ENCODE results near the gene GALNT10. TPM values are rescaled to one million over a fixed set of nuclear protein-coding genes. Genes with fewer than 3 reads are reported as not detected.

Gene GALNT10
- total and polyA plus RNA-seq, 2 of the 8 experiments (the other 6 are each of a cell fraction or from before 2014, with no cell fraction given), result 4.6 to 15.5 TPM

GRCh38 chr5:154288145-154288544 lies 97.6 kb downstream of the GALNT10 start:
- no peak overlapping the region for H3K4ac ChIP-seq (replicated peaks; ENCODE audit: insufficient read length, low read depth, low read length)
- H4K91ac ChIP-seq (replicated peaks; ENCODE audit: insufficient read length, low read length), result no peak overlapping the region
- H3K9me3 ChIP-seq (ENCODE audit: insufficient read depth in 2 of 2, low read depth in 1 of 2, low read length in 1 of 2), result no peaks in the 10 kb centered on the region
- no peak overlapping the region for H2BK120ac ChIP-seq (replicated peaks; ENCODE audit: low read depth, low read length)
- DNase-seq (ENCODE audit: low read depth in 1 of 2, low spot score in 2 of 2), result no peak
- H4K20me1 ChIP-seq (replicated peaks in 1 of 2; ENCODE audit: control insufficient read depth in 1 of 2, insufficient read depth in 2 of 2, low read length in 2 of 2), result no peaks in the 10 kb centered on the region
- no peak overlapping the region for H3K4me3 ChIP-seq (ENCODE audit: extremely low read depth in 1 of 4, insufficient read depth in 2 of 4, low read depth in 3 of 4, low read length in 4 of 4)
- no peaks in the 10 kb centered on the region for H3K23me2 ChIP-seq (ENCODE audit: low read depth, low read length)
- no peaks in the 10 kb centered on the region for H3K36me3 ChIP-seq (ENCODE audit: control insufficient read depth in 2 of 4, insufficient read depth in 4 of 4, low read length in 3 of 4)
- FAIRE-seq, result no peak
- peak overlapping the region; percentile 91 for H2BK12ac ChIP-seq (ENCODE audit: low read depth, low read length)
- H2AFZ ChIP-seq (ENCODE audit: low read length), result no peak overlapping the region
- no peak overlapping the region for H4K8ac ChIP-seq (ENCODE audit: extremely low read depth, insufficient read depth, low read length)
- H2AK5ac ChIP-seq (ENCODE audit: low read depth, low read length), result no peak overlapping the region
- no peak overlapping the region for H3K23ac ChIP-seq (ENCODE audit: insufficient read length)
- ChIA-PET POLR2A (ENCODE audit: partially characterized antibody) (interaction anchor here (1.1 kb wide), 1 partner anchor 121 kb away, joined by 3 read pairs; no protein-coding TSS in a partner anchor), CTCF (ENCODE audit: partially characterized antibody) (interaction anchor here (0.9 kb wide), 1 partner anchor 229 kb away, joined by 3 read pairs; no protein-coding TSS in a partner anchor)
- no peak overlapping the region for H2BK15ac ChIP-seq (ENCODE audit: low read length)
- no peak overlapping the region; the same call in 1 of the 2 replicates for H2BK5ac ChIP-seq (ENCODE audit: low read depth, low read length)
- no peaks in the 10 kb centered on the region for H3K79me2 ChIP-seq (ENCODE audit: control insufficient read depth in 1 of 2, insufficient read depth in 2 of 2, low read length in 2 of 2)
- H3K4me2 ChIP-seq (ENCODE audit: insufficient read depth in 1 of 2, low read depth in 2 of 2, low read length in 2 of 2), result peak overlapping the region in 1 of 2 experiments; percentile 10; a peak in 1 of 4 replicates
- no peak overlapping the region for H2BK20ac ChIP-seq (ENCODE audit: low read length)
- H3K18ac ChIP-seq (ENCODE audit: extremely low read depth, low read length), result no peak overlapping the region
- no peaks in the 10 kb centered on the region for H3K79me1 ChIP-seq (ENCODE audit: low read depth, low read length)
- no peak overlapping the region for H4K5ac ChIP-seq (ENCODE audit: insufficient read length, low read depth, low read length)
- H3K27ac ChIP-seq (ENCODE audit: low read depth, low read length), result no peak overlapping the region
- H3K14ac ChIP-seq (ENCODE audit: insufficient read length), result no peak overlapping the region
- H3K4me1 ChIP-seq (replicated peaks in 1 of 4; ENCODE audit: control insufficient read depth in 3 of 4, insufficient read depth in 4 of 4, low read length in 3 of 4), result peaks cover 5 to 14% (median 12%) of the 10 kb centered on the region in 4 experiments; a peak in 6 of 7 replicates
- TF ChIP-seq POU5F1 (IDR thresholded peaks at IDR 0.05; ENCODE audit: low read depth, low read length) (no peak), RNF2 (IDR thresholded peaks at IDR 0.05; ENCODE audit: borderline replicate concordance, low read depth, low read length, missing control alignments, poor library complexity, severe bottlenecking) (no peak), SP4 (IDR thresholded peaks at IDR 0.05; ENCODE audit: low read length) (no peak), CHD2 (IDR thresholded peaks at IDR 0.05; ENCODE audit: low read length) (no peak), GABPA (IDR thresholded peaks at IDR 0.05; ENCODE audit: borderline replicate concordance, insufficient read depth, low read length) (no peak), NRF1 (IDR thresholded peaks at IDR 0.05; ENCODE audit: low read depth, low read length) (no peak), PHF8 (conservative IDR thresholded peaks at IDR 0.05; ENCODE audit: low read depth, low read length) (no peak), KDM5A (IDR thresholded peaks at IDR 0.05; ENCODE audit: low read length) (no peak)
- H3K27me3 ChIP-seq (replicated peaks in 1 of 4; ENCODE audit: control insufficient read depth in 3 of 4, extremely low read depth in 1 of 4, insufficient read depth in 3 of 4, low read length in 3 of 4), result no peaks in the 10 kb centered on the region
- H3K9ac ChIP-seq (replicated peaks in 1 of 4; ENCODE audit: extremely low read depth in 1 of 4, low read depth in 3 of 4, low read length in 3 of 4), result no peak overlapping the region
- H3K56ac ChIP-seq (replicated peaks; ENCODE audit: insufficient read length, low read depth, low read length), result no peak overlapping the region
- WGBS, 2 experiments (ENCODE audit: extremely low coverage in 1 of 2, insufficient coverage in 1 of 2, insufficient read length in 1 of 2, insufficient replicate concordance in 2 of 2, low coverage in 1 of 2, low lambda C conversion rate in 2 of 2, missing lambda C conversion rate in 1 of 2), result 81% methylated on average over 2 of the region's 2 CpGs; no CpG with 5 or more reads in 1 of the 2 experiments
